NCI-H128 (cell line): Measurements from ENCODE around the gene RSRC1.
A peak's percentile ranks its signal among the peaks of the same experiment; 100 is the strongest.
"Not testable (repeated sequence)": the region's sequence is repeated elsewhere in the genome, so short reads cannot be mapped to it uniquely, and the experiment has no call there.

ENCODE experiments used
- DNase-seq: peaks from one replicate; lab custom pipeline; 2025; ENCODE audit not compliant: unreplicated experiment; lab: John Stamatoyannopoulos, UW

RSRC1 gene, protein sequence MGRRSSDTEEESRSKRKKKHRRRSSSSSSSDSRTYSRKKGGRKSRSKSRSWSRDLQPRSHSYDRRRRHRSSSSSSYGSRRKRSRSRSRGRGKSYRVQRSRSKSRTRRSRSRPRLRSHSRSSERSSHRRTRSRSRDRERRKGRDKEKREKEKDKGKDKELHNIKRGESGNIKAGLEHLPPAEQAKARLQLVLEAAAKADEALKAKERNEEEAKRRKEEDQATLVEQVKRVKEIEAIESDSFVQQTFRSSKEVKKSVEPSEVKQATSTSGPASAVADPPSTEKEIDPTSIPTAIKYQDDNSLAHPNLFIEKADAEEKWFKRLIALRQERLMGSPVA

DNA sequence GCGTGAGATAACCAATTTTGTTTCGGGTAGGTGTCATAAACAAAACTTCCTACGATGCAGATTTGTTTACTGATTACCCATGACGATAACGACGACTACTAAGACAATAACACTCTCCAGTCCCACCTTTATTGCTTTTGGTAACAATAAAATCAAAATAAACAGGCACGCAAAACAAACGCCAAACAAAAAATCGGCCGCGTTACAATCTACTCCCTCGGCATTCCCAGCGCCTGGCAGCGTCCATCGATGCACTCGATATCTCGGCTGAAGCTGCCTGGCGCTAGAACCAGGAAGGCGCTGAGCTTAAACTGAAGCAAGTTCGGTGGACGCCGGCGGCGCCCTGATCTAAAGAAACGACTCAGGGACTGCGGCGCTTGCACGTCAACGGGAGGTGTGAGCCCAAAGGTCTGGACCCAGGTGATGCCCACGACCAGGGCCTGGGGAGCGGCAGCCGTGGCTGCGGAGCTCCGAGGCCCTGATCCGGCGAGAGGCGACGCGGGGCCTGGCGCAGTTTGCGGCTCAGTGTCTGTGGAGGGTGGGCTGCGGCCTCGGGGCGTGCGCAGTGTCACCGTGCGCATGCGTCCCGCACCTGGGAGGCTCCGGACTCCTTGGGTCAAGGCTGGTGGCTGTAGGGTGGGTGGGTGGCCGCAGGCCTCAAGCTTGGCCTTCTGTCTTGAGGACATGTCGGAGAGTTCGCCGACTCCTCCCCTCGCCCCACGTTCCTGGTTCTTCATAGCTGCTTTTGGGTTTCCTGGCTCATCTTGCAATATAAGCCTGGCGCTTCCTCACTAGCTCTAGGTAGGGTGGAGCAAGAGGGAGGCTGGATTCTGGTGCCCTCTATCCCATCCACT, at the start of gene RSRC1:
RSRC1 (plus strand) TSS at position 286 of the 854 bp plus-strand sequence. CDS start 12,016 bp downstream, outside the sequence.
- DNase-seq, result peak; percentile 92

DNA sequence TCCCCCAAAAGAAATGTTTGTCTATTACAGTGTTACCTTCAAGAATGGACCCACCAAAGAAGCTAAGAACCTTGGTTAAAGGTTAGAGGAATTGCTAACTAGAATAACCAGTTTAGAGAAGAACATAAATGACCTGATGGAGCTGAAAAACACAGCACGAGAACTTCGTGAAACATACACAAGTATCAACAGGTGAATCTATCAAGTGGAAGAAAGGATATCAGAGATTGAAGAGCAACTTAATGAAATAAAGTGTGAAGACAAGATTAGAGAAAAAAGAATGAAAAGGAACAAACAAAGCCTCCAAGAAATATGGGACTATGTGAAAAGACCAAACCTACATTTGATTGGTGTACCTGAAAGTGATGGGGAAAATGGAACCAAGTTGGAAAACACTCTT, 44.3 kb upstream of the RSRC1 start:
- DNase-seq, result not testable (repeated sequence)

DNA sequence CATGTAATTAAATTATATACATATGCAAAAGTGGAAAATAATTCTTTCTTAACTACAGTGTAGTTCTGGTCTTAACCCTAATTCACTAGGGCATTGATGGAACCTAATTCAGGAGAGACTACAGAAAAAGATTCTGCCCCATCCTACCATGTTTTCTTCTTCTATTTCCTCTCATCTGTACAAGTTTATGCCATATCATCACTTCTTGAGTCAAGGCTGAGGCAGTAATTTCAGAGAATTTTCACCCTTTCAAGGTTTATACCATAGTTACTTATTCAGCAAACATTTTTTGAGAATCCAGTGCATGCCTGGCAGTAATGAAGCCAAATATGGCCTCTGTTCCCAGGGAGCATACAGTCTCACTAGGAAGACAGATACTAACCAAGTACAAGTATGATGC, 37.1 kb upstream of the RSRC1 start:
- no peak for DNase-seq

GRCh38 chr3:158074591-158074990, 35.3 kb upstream of the RSRC1 start:
- DNase-seq, result no peak

DNA sequence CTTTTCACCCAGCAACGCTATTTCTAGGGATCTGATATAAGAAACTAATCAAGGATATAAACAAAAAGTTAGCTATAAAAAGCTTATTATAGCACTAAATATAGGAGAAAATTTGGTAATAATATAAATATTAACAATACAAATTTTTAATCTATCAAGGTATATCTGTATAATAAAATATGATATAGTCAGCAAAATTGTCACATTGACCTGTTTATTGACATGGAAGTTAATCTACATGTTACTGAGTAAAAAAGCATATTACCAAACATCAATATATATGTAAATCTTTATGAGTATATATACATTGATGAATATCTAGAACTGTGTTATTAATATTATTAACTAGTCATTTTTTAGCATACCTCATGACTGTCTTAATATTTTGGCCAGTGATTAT, 30.3 kb upstream of the RSRC1 start:
- DNase-seq, result no peak

DNA sequence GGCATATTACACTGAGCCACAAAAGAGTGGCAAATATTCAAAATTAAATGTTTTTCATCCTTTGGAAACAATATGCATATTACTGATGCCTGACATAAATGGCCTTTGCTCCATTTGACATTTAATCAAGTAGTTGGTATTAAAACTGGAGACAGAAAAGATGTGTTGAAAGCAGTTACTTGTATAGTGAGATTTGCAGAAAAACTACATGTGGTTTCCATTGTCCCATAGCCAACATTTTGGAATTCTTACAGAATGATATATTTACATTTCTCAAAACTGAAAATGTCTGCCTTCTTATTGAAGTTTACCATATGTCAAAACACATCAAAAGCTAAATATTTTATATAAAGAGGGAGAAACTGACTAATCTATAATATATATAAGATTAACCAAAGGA, 25.2 kb upstream of the RSRC1 start:
- no peak for DNase-seq

DNA sequence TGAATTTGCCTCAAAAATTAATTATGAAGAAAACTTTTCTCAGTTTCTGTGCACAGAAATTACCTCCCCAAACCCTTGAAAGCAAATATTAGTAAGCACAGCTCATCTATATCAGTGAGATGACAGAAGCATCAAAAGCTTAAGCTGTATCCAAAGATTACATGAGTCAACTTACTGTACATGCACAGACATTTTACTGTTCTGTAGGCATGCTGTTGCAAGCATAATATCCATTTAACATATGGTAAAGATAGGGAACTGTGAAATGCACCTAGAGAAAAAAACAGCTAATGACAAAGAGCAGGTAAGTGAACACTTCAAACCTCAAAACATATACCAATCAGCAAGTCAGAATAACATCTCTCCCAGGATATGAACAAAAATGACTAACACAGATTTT, 24.5 kb upstream of the RSRC1 start:
- DNase-seq, result no peak

DNA sequence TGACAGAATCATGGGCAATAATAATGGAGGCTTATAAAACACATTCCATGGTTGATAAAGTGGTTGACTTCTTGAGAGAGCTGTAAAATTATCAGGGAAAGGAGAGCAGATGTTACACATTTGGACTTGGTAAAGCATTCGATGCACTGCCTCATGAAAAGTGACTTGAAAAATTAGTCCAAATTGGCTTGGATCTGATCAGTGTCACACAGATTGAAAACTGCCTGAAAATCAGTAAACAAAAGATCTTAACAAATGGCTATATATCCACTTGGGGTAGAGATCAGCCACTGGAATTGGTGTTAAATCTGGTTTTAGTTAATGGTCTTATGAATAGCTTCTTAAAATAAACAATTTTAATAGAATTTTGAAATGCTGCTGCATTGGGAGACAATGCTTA, 24.0 kb upstream of the RSRC1 start:
- DNase-seq, result no peak

- DNase-seq, result no peak
These were observed 23.5 kb upstream of the RSRC1 start for GRCh38 chr3:158086361-158086760.

DNA sequence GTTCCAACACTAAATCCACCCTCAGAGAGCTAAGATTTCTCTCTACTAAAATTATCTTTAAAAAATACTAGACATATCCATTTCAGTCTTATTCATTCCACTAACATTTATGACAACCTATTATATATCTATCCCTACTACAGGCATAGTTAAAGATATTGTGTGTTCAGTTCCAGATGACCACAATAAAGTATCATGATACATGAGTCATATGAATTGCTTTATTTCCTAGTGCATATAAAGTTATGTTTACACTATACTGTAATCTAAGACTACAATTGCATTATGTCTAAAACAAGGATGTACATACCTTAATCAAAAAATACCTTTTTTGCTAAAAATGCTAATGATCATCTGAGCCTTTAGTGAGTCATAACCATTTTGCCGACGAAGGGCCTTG, 23.1 kb upstream of the RSRC1 start:
- no peak for DNase-seq

- DNase-seq, result no peak
These were observed 18.4 kb upstream of the RSRC1 start for GRCh38 chr3:158091531-158091930.

DNA sequence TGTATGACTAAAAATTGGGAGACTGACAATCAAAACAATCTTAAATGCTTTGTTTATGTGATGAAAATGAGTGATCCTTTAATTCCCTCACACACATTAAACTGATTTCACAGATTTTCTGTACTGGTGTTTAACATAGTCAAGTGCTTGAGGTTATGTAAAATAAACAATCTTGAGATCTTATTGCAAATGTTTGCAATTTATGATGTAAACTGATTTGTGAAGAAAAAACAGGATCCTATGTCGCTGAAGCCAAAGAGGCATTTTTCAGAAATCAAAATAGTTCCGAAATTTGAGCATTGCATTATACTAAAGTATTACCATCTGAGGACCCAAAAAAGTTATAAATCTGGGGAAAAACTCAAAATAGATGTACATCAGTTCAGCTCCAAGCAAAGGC, 16.4 kb upstream of the RSRC1 start:
- no peak for DNase-seq

DNA sequence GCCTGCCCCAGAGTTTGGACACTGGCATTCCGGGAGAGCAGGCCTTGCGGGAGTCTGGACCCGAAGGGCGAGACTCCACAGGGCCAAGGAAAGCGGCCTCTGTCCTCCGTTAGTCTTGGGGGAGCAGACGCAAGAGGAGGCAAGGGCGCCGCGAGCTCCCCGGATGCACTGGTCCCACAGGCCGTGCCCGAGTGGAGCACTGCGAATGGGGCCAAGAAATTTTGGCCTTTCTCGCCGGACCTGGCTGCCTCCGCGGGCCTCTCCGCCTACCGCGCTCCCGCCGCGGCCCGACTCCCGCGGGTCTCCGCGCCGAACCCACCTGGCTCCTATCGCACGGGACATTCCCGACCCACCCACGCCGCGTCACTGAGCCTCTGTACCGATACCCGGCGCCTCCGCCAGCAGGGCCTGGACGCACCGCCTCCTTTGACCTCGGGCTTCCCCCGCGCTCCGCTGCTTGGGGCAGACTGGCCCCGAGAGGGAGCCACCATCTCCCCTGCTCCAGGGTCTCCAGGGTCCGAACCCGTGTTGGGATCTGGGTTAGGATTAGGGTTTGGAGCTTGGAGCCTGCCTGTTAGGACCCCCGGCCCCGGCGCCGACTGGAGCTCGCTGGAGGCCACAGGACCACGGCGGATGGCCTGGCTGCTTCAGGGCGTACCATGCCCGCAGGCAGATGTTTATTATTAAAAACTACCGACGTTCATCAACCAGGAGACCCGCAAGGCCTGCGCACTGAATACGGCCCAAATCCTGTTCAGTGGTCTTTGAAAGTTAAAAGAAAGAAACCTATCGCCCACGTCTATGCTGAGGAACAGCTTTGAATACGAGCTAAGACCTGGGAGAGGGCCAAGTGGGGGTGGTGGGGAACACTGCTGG, 15.4 kb upstream of the RSRC1 start:
- DNase-seq, result no peak

GRCh38 chr3:158095111-158095813, 14.6 kb upstream of the RSRC1 start:
- DNase-seq, result no peak

- DNase-seq, result no peak
These were observed 13.8 kb upstream of the RSRC1 start for GRCh38 chr3:158095814-158096704.

DNA sequence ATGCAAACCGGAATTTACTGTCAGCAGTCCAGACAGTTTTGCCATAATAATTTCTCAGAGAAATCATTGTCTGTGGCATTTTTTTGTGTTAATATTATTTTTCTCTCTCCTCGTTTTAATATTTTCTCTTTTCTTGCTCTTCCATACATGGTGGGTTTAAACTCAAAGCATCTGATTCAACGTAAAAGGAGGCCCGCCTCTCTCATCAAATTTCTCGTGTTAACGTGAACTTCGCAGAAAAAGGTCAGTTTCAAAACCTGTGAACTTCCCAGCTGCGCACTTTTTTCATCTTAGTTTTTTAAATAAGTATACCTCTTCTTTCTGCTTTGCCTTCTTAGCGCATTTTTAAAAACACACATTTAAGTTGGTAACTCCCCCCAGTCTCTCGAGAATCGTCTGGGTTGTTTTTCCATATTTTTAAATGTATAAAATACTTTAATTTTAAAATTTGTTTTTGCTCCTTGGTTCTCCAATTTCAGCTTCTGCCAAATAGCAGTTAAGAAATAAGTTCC, 12.8 kb upstream of the RSRC1 start:
- no peak for DNase-seq

GRCh38 chr3:158097593-158098308, 12.1 kb upstream of the RSRC1 start:
- no peak for DNase-seq

DNA sequence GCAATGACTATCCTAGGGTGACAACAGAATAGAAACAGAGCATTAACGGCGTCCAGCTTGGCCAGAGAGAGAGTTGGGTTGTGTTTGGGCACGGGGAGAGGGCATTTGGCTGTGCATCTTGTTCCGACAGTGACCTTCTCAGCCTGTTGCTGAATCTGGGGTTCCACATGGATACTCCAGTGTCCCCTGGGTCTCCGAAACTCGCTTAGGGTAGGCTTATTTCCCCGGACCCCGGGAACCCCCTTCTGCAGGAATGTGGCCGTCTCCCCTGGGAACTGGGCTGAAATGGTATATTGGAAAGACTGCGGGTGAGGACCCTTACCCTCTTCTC, 11.6 kb upstream of the RSRC1 start:
- DNase-seq, result no peak

DNA sequence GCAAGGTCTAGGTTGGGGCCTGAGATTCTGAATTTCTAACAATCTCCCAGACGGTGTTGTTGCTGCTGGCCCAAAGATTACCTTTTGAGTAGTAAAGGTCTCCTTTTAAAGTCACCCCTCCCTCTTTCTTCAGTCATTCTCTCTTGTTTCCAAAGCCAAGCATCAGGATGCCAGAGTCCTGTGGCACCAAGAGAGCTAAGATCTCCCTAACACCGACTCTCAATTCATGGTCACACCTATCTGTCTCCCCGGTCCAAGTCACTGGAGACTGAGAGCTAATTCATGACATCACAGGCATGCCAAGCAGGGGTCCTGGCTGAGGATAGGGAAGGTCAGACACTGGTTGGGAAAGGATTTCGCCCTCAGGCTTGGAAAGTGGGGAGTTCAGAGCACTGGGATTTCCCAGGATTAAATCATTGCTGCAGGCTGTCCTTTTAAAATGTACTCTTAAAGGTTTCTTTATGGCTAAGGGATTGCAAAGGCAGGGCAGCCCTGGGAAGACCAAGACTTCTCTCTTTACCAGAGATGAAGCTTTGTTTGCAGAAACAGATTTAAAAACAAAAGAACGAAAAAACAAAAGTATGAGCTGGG, 11.0 kb upstream of the RSRC1 start:
- DNase-seq, result no peak
